D341Med (cell line): ENCODE data around the gene ETFA.
A peak's percentile ranks its signal among the peaks of the same experiment; 100 is the strongest.

ENCODE experiments used
- DNase-seq: peaks from one replicate; pipeline ENCODE4 v3.0.0; 2012; ENCODE audit warnings: low spot score

ETFA gene

DNA sequence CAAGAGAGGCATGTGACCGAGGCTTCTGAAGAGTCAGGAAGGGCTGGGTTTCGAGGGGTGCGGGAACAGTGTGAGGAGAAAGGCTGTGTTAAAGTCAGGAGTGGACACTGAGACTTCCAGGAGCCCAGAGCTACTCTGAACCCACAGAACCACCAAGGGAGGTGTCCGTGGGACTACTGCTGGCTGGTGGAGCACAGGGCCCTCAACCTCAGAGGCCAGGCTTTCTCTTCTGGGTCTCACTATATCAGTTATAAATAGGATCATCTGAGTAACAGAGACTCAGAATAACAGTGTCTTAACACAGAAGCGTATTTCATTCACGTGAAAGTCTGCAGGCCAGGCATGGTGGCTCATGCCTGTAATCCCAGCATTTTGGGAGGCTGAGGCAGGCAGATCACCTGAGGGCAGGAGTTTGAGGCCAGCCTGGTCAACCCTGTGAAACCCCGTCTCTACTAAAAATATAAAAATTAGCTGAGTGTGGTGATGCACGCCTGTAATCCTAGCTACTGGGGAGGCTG lies 137.9 kb downstream of the ETFA start:
- no peak for DNase-seq

- peak; percentile 67 for DNase-seq
Observed at GRCh38 chr15:76172782-76173181, 138.5 kb downstream of the ETFA start.

DNA sequence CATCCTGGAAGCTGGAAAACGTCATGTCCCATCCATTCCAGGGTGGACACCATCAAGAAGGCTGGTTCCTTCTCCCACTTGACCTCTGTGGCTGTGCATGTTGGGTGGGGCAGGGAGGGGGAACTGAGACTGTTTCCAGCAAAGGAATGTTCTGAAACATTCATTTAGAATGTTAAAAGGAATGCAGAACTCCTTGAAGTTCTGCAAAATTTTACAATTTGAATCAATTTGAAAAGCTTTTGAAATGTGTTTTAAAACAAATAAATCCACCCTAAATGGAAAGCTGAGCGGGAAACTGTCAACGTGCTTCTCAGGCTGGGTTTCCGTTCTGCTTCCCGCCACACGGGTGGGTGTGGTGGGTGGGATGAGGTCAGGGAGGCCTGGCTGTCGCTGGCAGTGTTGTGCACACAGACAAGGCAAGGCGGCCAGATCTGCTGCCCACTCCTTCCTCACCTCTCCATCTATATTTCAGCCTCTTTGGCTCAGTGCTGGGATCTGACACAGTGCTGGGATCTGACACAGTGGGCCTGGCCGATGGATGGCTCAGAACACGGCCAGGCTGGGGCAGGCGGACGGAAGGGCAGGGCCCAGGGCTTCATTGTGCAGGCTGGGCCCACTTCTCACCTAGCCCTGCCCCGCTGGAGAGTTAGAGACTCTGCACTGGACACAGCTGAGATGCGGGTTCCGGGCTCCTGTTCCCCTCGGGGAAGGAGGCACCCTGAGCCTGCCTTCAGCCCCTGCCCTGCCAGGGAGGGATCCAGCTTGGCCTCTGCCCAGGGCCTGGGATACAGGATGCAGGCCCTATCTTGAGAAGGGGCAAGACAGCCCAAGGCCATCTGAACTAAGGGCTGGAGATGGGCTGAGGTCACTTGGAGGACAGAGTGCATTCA lies 141.1 kb downstream of the ETFA start:
- no peak for DNase-seq

DNA sequence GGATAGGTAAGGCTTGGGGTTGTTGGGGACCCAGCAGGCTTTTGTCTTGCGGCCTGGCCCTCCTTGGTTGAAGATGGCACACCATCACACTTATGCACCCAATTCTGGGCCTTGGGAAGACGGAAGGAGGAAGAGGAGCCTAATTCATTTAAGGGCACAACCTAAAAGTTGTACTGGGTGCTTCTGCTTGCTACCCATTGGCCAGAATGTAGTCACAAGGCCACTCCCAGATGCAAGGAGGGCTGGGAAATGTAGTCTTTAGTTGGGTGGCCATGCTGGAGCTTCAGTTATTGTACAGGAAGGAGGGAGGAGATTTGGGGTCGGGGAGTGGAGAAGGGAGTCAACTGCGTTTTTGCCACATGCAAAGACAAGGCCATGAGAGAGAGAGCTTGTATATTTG lies 142.3 kb downstream of the ETFA start:
- peak; percentile 71 for DNase-seq

GRCh38 chr15:76168237-76168984 lies 142.9 kb downstream of the ETFA start:
- peak; percentile 82 for DNase-seq

GRCh38 chr15:76165951-76166350 lies 145.3 kb downstream of the ETFA start:
- DNase-seq, result no peak
